Measurements from ENCODE around the gene LMAN1L.
"Not testable (repeated sequence)": the region's sequence is repeated elsewhere in the genome, so short reads cannot be mapped to it uniquely, and the experiment has no call there.

GRCh38 chr15:74786081-74786480 is 26.6 kb upstream of the LMAN1L start:
- TF ChIP-seq TAF1 (IDR thresholded peaks at IDR 0.05; ENCODE audit: low read depth); CTCF (IDR thresholded peaks at IDR 0.05; ENCODE audit: poor library complexity, severe bottlenecking); EZH2 (IDR thresholded peaks at IDR 0.05; ENCODE audit: borderline replicate concordance, insufficient read depth, low read length, poor library complexity, severe bottlenecking); POLR2AphosphoS5 (IDR thresholded peaks at IDR 0.05); SMC3 (conservative IDR thresholded peaks at IDR 0.05; ENCODE audit: poor library complexity): not testable (repeated sequence)

Measured in neural cell (in vitro differentiated cells).